H9 (cell line): ENCODE measurements around the gene LIMS4. TPM values are rescaled to one million over a fixed set of nuclear protein-coding genes. Genes with fewer than 3 reads are reported as not detected.
"Not testable (repeated sequence)": the region's sequence is repeated elsewhere in the genome, so short reads cannot be mapped to it uniquely, and the experiment has no call there.

Experiments
- DNase-seq: peaks from one replicate; pipeline ENCODE4 v3.0.0-alpha.2; 2017
- H2AFZ ChIP-seq: one replicate; pipeline ENCODE4 v1.6.1; 2013; ENCODE audit warnings: mild to moderate bottlenecking, low read length, control low read depth, moderate library complexity
- H2AK5ac ChIP-seq: 2 replicates; pipeline ENCODE4 v1.6.1; 2013; ENCODE audit warnings: low read length, control low read depth, mixed read lengths; ENCODE audit not compliant: insufficient read length
- H2BK120ac ChIP-seq: one replicate; pipeline ENCODE4 v1.6.1; 2013; ENCODE audit warnings: low read depth, mild to moderate bottlenecking, low read length, control low read depth, inconsistent platforms; ENCODE audit not compliant: poor library complexity, severe bottlenecking
- H2BK12ac ChIP-seq: 2 replicates; pipeline ENCODE4 v1.6.1; 2013; ENCODE audit warnings: low read length, control low read depth, mixed read lengths, low read depth; ENCODE audit not compliant: insufficient read length
- H2BK15ac ChIP-seq: 2 replicates; pipeline ENCODE4 v1.6.1; 2013; ENCODE audit warnings: low read depth, low read length, control low read depth
- H2BK20ac ChIP-seq: one replicate; pipeline ENCODE4 v1.6.1; 2013; ENCODE audit warnings: low read depth, mild to moderate bottlenecking, low read length, control low read depth, inconsistent platforms; ENCODE audit not compliant: poor library complexity, severe bottlenecking
- H2BK5ac ChIP-seq: 2 replicates; pipeline ENCODE4 v1.6.1; 2013; ENCODE audit warnings: low read length, control low read depth, mixed read lengths; ENCODE audit not compliant: insufficient read length
- H3K14ac ChIP-seq: 2 replicates; pipeline ENCODE4 v1.6.1; 2013; ENCODE audit warnings: low read length, control low read depth; ENCODE audit not compliant: insufficient read depth
- H3K18ac ChIP-seq: 2 replicates; pipeline ENCODE4 v1.6.1; 2013; ENCODE audit warnings: low read depth, mild to moderate bottlenecking, mixed read lengths, low read length, control low read depth; ENCODE audit not compliant: insufficient read length
- H3K23ac ChIP-seq: 2 replicates; pipeline ENCODE4 v1.6.1; 2013; ENCODE audit warnings: low read length, control low read depth, mixed read lengths, low read depth; ENCODE audit not compliant: insufficient read length
- H3K23me2 ChIP-seq: 2 replicates; pipeline ENCODE4 v1.6.1; 2013; ENCODE audit warnings: low read depth, mild to moderate bottlenecking, mixed read lengths, low read length, control low read depth; ENCODE audit not compliant: insufficient read length, poor library complexity, severe bottlenecking
- H3K27ac ChIP-seq: 2 replicates; pipeline ENCODE4 v1.5.1; 2013; ENCODE audit warnings: low read length, control low read depth, mixed read lengths, low read depth; ENCODE audit not compliant: insufficient read length
- H3K27me3 ChIP-seq: 2 replicates; pipeline ENCODE4 v1.6.1; 2013; ENCODE audit warnings: low read length, control low read depth, inconsistent platforms; ENCODE audit not compliant: insufficient read depth
- H3K4ac ChIP-seq: 2 replicates; pipeline ENCODE4 v1.6.1; 2013; ENCODE audit warnings: low read depth, mild to moderate bottlenecking, control low read depth, inconsistent platforms, low read length, moderate library complexity
- H3K4me1 ChIP-seq: 2 replicates; pipeline ENCODE4 v1.6.1; 2013; ENCODE audit warnings: low read length, control low read depth, inconsistent platforms; ENCODE audit not compliant: insufficient read depth
- H3K4me2 ChIP-seq: 2 replicates; pipeline ENCODE4 v1.6.1; 2013; ENCODE audit warnings: low read length, control low read depth, mixed read lengths; ENCODE audit not compliant: insufficient read length, insufficient read depth
- H3K56ac ChIP-seq: 2 replicates; pipeline ENCODE4 v1.6.1; 2013; ENCODE audit warnings: low read depth, mild to moderate bottlenecking, mixed read lengths, low read length, control low read depth; ENCODE audit not compliant: insufficient read length
- H3K79me1 ChIP-seq: 2 replicates; pipeline ENCODE4 v1.6.1; 2013; ENCODE audit warnings: low read depth, mild to moderate bottlenecking, moderate library complexity, low read length, control low read depth, inconsistent platforms; ENCODE audit not compliant: insufficient read depth, poor library complexity, severe bottlenecking
- H3K79me2 ChIP-seq: 2 replicates; pipeline ENCODE4 v1.6.1; 2013; ENCODE audit warnings: low read length, control low read depth, inconsistent platforms; ENCODE audit not compliant: insufficient read depth
- H3K9ac ChIP-seq: 2 replicates; pipeline ENCODE4 v1.6.1; 2013; ENCODE audit warnings: low read length, control low read depth, mixed read lengths; ENCODE audit not compliant: insufficient read length; ENCODE audit errors: extremely low read depth
- H3K9me3 ChIP-seq: one replicate; pipeline ENCODE4 v1.6.1; 2013; ENCODE audit warnings: low read depth, low read length, inconsistent platforms; ENCODE audit not compliant: control insufficient read depth
- H3T11ph ChIP-seq: one replicate; pipeline ENCODE4 v1.6.1; 2013; ENCODE audit warnings: mild to moderate bottlenecking, low read length, control low read depth, inconsistent platforms
- H4K20me1 ChIP-seq: one replicate; pipeline ENCODE4 v1.6.1; 2013; ENCODE audit not compliant: control insufficient read depth, insufficient read length, insufficient read depth
- H4K5ac ChIP-seq: 2 replicates; pipeline ENCODE4 v1.6.1; 2013; ENCODE audit warnings: low read depth, mild to moderate bottlenecking, mixed read lengths, low read length, control low read depth; ENCODE audit not compliant: insufficient read length
- H4K8ac ChIP-seq: replicated peaks from 2 replicates; pipeline ENCODE4 v1.6.1; 2013; ENCODE audit warnings: low read length, control low read depth, mixed read lengths, low read depth; ENCODE audit not compliant: insufficient read length
- H4K91ac ChIP-seq: 2 replicates; pipeline ENCODE4 v1.6.1; 2013; ENCODE audit warnings: low read depth, mild to moderate bottlenecking, moderate library complexity, mixed read lengths, low read length, control low read depth; ENCODE audit not compliant: insufficient read length
- H3K27ac Mint-ChIP-seq, 3 experiments: 2 replicates in 2 of 3; 3 replicates in 1 of 3; pipeline ENCODE4 v1.8.0; 2020 to 2021; ENCODE audit warnings: mixed read lengths in 3 of 3, mild to moderate bottlenecking in 1 of 3, moderate library complexity in 1 of 3
- H3K27me3 Mint-ChIP-seq: 2 replicates; pipeline ENCODE4 v1.8.0; 2021; ENCODE audit warnings: low read depth, mild to moderate bottlenecking, moderate library complexity, mixed read lengths
- H3K36me3 Mint-ChIP-seq, 3 experiments: 2 replicates in 2 of 3; 3 replicates in 1 of 3; pipeline ENCODE4 v1.8.0; 2020 to 2021; ENCODE audit warnings: low read depth in 3 of 3, mixed read lengths in 3 of 3; ENCODE audit not compliant: insufficient read depth in 1 of 3
- H3K4me1 Mint-ChIP-seq, 2 experiments: 2 replicates each; pipeline ENCODE4 v1.8.0; 2020; ENCODE audit warnings: mixed read lengths in 2 of 2
- H3K4me3 Mint-ChIP-seq, 2 experiments: 2 replicates in 1 of 2; 3 replicates in 1 of 2; pipeline ENCODE4 v1.8.0; 2020 to 2021; ENCODE audit warnings: mild to moderate bottlenecking in 2 of 2, mixed read lengths in 2 of 2, moderate library complexity in 1 of 2
- H3K9me3 Mint-ChIP-seq, 2 experiments: 2 replicates in 1 of 2; 3 replicates in 1 of 2; pipeline ENCODE4 v1.8.0; 2020; ENCODE audit warnings: mild to moderate bottlenecking in 2 of 2, mixed read lengths in 2 of 2, moderate library complexity in 1 of 2
- WGBS: extraction: QIAGEN DNeasy Blood & Tissue Kit; methylation state at CpG from one replicate; pipeline ENCODE4 v1.1.7; 2013; ENCODE audit warnings: missing lambda C conversion rate, low lambda C conversion rate, mixed read lengths; ENCODE audit not compliant: insufficient read length; ENCODE audit errors: extremely low coverage; 5-methylcytosine and 5-hydroxymethylcytosine counted together
- total RNA-seq: library from RNA; stranded (reverse); gene quantifications from 2 replicates; pipeline ENCODE4 v1.2.1, GENCODE V29; 2021

LIMS4 gene
- total RNA-seq, 1 experiment from 2014 or later, result 0.55 TPM

- not testable (repeated sequence) for H2AFZ ChIP-seq, H3K9ac ChIP-seq, H3K27ac ChIP-seq, H4K20me1 ChIP-seq, H3K14ac ChIP-seq, H2BK5ac ChIP-seq, H2AK5ac ChIP-seq, H2BK12ac ChIP-seq, H3K9me3 Mint-ChIP-seq, H3K27me3 Mint-ChIP-seq, H4K91ac ChIP-seq, H3K23ac ChIP-seq, H3K4ac ChIP-seq, H2BK15ac ChIP-seq, DNase-seq, H3K4me1 ChIP-seq, H3K27ac Mint-ChIP-seq, H3K4me1 Mint-ChIP-seq, H3T11ph ChIP-seq, H3K56ac ChIP-seq, H3K79me1 ChIP-seq, H2BK120ac ChIP-seq, H3K4me2 ChIP-seq, H3K27me3 ChIP-seq, H2BK20ac ChIP-seq, H4K8ac ChIP-seq, H3K79me2 ChIP-seq, H3K36me3 Mint-ChIP-seq, H3K23me2 ChIP-seq, H3K18ac ChIP-seq, H3K4me3 Mint-ChIP-seq, H4K5ac ChIP-seq, H3K9me3 ChIP-seq
- WGBS, result no CpG with 5 or more reads among the region's 2 CpGs
These were observed 67.6 kb downstream of the LIMS4 start for GRCh38 chr2:110404988-110405387.

DNA sequence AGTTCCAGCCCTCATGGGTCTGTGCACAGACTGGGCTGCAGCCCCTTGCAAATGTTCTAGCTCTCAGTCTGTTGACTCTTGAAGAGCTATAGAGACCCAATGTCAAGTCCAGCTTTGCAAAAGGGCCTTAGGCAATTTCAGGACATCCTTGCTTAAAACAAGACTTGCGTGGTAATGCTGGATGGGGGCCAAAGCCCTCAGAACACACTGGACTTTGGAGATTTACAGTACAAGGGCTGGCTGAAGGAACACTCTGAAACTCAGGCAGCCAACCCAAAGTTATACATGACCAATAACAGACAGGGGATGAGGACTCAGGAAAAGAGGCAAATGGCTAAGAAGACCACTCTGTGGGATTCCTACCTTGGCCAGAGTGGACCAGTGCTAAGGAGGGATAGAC is 68.4 kb downstream of the LIMS4 start:
- H3K56ac ChIP-seq, H3K79me2 ChIP-seq, H3K27ac ChIP-seq, H3K36me3 Mint-ChIP-seq, H2BK12ac ChIP-seq, H3K18ac ChIP-seq, H3K9me3 ChIP-seq, H3K4ac ChIP-seq, H2BK15ac ChIP-seq, H3K4me2 ChIP-seq, H2AFZ ChIP-seq, H3K23me2 ChIP-seq, H3K4me1 ChIP-seq, H3K4me1 Mint-ChIP-seq, H3K27ac Mint-ChIP-seq, H2BK5ac ChIP-seq, H3K4me3 Mint-ChIP-seq, H2BK120ac ChIP-seq, H4K5ac ChIP-seq, H3K14ac ChIP-seq, H3K9ac ChIP-seq, H3K27me3 ChIP-seq, H2BK20ac ChIP-seq, H2AK5ac ChIP-seq, H3K23ac ChIP-seq, H4K8ac ChIP-seq, H3T11ph ChIP-seq, H4K20me1 ChIP-seq, H4K91ac ChIP-seq, DNase-seq, H3K27me3 Mint-ChIP-seq, H3K79me1 ChIP-seq, H3K9me3 Mint-ChIP-seq: not testable (repeated sequence)
- no CpG with 5 or more reads among the region's 1 CpG for WGBS
